Activated CD8-positive, alpha-beta memory T cell treated with anti-CD3 and anti-CD28 coated beads, Interleukin-2, amount 10 ng/mL, durations not matched to agents 7 days and 5 days (primary cell): ENCODE results near the gene TOMM20. TPM values are rescaled to one million over a fixed set of nuclear protein-coding genes. Genes with fewer than 3 reads are reported as not detected.
"Not testable (repeated sequence)": the region's sequence is repeated elsewhere in the genome, so short reads cannot be mapped to it uniquely, and the experiment has no call there.

Experiments
- ATAC-seq: fragments of 150-1000 bp; cut with Tn5 transposase; one replicate; pipeline ENCODE4 v1.10.0; 2021; ENCODE audit warnings: moderate library complexity
- CTCF ChIA-PET: fragments of 350-600 bp; sonication (Branson Sonifier 250); formaldehyde crosslinking; loops from one replicate; lab custom pipeline; 2021; ENCODE audit warnings: antibody characterized with exemption; lab: Charles Lee
- DNase-seq: peaks from one replicate; pipeline ENCODE4 v3.0.0-alpha.2; 2020
- H3K27ac Mint-ChIP-seq: one replicate; pipeline ENCODE4 v1.8.0; 2021; ENCODE audit warnings: mild to moderate bottlenecking, mixed read lengths
- H3K27me3 Mint-ChIP-seq: one replicate; pipeline ENCODE4 v1.8.0; 2021; ENCODE audit warnings: mixed read lengths
- H3K36me3 Mint-ChIP-seq: one replicate; pipeline ENCODE4 v1.8.0; 2021; ENCODE audit warnings: mild to moderate bottlenecking, mixed read lengths
- H3K4me1 Mint-ChIP-seq: one replicate; pipeline ENCODE4 v1.8.0; 2021; ENCODE audit warnings: mixed read lengths
- H3K4me3 Mint-ChIP-seq: one replicate; pipeline ENCODE4 v1.8.0; 2021; ENCODE audit warnings: mild to moderate bottlenecking, moderate library complexity, mixed read lengths
- H3K9me3 Mint-ChIP-seq: one replicate; pipeline ENCODE4 v1.8.0; 2022; ENCODE audit warnings: low read depth, mixed read lengths
- total RNA-seq, 2 experiments: library from RNA; stranded (reverse); gene quantifications; one replicate each; pipeline ENCODE4 v1.2.3, GENCODE V29; 2021

Gene TOMM20
- total RNA-seq, 2 experiments from 2014 or later: 71.1 to 76.7 TPM

DNA sequence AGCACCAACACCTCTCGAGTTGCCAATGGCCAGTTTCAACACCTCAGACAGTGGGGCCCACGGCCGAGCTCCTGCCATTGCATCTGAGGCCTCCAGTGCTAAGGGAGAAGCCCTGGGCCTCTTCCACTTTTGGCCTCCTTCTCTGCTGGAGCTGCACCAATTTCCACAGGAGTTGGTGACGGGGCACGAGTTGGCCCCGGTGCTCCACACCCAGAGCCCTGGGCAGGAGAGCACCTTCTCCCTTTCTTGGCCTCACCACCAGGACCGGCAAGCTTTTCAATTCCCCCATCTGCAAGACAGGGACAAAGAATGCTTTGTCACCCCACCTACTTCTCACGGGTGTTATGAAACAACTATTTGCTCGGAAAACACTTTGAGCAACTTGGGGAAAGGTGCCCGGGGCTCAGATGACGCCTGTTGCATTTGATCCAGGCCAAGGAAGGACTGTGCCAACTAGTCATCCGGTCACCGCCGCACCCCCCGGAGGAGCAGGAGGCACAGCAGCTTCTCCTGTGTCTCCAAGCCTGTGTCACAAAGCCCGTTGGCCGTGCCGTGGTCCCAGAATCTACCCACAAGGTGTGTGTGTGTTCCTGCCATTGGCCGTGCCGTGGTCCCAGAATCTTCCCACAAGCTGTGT lies 55.2 kb downstream of the TOMM20 start:
- Mint-ChIP-seq H3K36me3 (no peaks in the 10 kb centered on the region), H3K4me1 (peaks cover 32% of the 10 kb centered on the region), H3K27me3 (no peaks in the 10 kb centered on the region), H3K27ac (no peak overlapping the region), H3K4me3 (no peak overlapping the region), H3K9me3 (no peaks in the 10 kb centered on the region)
- no peak for ATAC-seq
- DNase-seq: no peak
- CTCF ChIA-PET: interaction anchor here (1.2 to 1.5 kb wide), 2 partner anchors 94 to 574 kb away, joined by 3 to 5 read pairs; no protein-coding TSS in a partner anchor

DNA sequence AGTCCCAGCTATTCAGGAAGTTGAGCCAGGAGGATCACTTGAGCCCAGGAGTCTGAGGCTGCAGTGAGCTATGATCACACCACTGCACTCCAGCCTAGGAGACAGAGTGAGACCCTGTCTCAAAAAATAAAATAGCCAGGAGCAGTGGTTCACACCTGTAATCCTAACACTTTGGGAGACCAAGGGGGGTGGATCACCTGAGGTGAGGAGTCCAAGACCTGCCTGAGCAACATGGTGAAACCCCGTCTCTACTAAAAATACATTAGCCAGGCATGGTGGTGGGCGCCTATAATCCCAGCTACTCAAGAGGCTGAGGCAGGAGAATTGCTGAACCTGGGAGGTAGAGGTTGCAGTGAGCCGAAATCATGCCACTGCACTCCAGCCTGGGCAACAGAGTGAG lies 56.1 kb downstream of the TOMM20 start:
- H3K27ac Mint-ChIP-seq, H3K27me3 Mint-ChIP-seq, H3K36me3 Mint-ChIP-seq, H3K9me3 Mint-ChIP-seq, H3K4me3 Mint-ChIP-seq, ATAC-seq, DNase-seq: not testable (repeated sequence)
- CTCF ChIA-PET: interaction anchor here (1.2 kb wide), 1 partner anchor 573 kb away, joined by 3 read pairs; no protein-coding TSS in a partner anchor
- H3K4me1 Mint-ChIP-seq: peaks cover 35% of the 10 kb centered on the region

DNA sequence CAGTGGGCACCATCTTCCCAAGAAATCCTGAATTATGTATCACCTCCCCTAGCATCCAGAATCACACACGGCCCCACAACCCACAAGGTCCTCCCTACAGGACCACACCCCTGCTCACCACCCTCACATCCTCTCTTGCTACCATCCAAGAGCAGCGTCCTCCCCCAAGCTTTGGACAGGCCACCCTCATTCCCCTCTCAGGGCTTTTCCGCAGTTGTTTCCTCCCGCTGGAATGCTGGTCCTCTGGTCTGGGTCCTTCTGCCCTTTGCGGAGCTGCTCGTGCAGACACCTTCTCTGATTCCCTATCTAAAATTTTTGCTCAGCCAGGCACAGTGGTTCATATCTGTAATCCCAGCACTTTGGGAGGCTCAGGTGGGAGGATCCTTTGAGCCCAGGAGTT lies 56.5 kb downstream of the TOMM20 start:
- Mint-ChIP-seq H3K4me1 (peaks cover 38% of the 10 kb centered on the region), H3K9me3 (no peaks in the 10 kb centered on the region), H3K36me3 (no peaks in the 10 kb centered on the region), H3K4me3 (no peak overlapping the region), H3K27ac (no peak overlapping the region), H3K27me3 (no peaks in the 10 kb centered on the region)
- ATAC-seq (no peak), DNase-seq (no peak)
- CTCF ChIA-PET: no interaction called here

DNA sequence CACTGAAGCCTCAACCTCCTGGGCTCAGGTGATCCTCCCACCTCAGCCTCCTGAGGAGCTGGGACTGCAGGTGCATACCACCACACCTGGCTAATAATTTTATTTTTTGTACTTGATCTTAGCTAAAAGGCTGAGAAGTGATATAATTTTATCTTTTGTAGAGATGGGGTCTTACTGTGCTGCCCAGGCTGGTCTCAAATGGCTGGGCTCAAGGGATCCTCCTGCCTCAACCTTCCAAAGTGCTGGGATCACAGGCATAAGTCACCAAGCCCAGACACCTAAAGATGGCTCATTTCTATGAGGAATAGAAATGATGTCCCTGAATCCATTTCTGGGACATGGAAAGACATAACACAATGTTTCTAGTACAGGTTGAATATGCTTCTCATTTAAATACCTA lies 57.8 kb downstream of the TOMM20 start:
- peaks cover 34% of the 10 kb centered on the region for H3K4me1 Mint-ChIP-seq
- CTCF ChIA-PET: interaction anchor here (1.8 kb wide), 1 partner anchor 55 kb away, joined by 4 read pairs; no protein-coding TSS in a partner anchor
- no peaks in the 10 kb centered on the region for H3K36me3 Mint-ChIP-seq
- ATAC-seq (no peak), DNase-seq (no peak)
- H3K9me3 Mint-ChIP-seq: no peaks in the 10 kb centered on the region
- no peak overlapping the region for H3K4me3 Mint-ChIP-seq
- H3K27ac Mint-ChIP-seq: no peak overlapping the region
- H3K27me3 Mint-ChIP-seq: no peaks in the 10 kb centered on the region

DNA sequence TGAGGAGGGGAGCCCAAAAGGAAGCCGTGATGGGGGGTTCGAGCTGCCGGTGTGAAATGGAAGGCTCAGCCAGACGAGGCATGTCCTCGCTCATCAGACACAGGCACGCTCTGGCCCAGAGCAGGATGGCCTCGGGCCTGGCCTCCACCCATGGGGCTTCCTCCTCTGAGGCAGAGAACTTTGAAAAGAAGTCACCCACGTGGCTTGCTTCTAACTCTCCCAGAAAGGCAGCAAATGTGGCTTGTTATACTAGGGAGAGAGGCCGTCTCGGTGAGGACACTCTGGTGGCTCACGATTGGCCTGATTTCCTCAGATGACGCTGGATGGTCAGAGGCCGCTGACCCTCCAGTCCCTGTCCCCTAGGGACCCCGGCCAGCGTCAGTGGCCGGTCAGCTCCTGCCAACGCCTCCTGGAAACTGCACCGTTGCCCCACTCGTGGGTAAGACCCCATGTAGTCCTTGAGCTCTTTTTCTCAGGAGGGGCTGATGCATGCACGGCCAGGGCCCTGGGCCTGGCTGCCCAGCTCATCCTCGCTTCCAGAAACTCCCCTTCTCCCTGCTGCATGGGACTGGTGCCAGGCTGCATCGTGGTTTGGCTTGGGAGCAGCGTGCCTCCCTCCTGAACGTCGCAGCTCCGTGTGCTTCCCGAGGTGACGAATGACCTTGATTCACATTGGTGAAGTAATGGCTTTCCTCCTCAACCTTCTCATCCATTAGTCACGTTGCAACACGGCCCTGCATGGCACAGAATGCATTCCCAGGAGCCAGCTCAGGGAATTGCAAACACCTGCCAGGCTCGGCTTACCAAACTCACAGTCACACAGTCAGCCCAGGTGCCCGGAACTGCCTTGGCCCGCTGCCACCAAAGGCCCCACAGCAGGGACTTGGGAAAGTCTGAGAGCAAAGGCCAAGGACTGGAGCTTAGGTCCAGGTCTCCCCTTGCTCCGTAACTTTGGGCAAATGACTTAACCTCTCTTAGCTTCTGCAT lies 58.8 kb downstream of the TOMM20 start:
- Mint-ChIP-seq H3K27me3 (no peaks in the 10 kb centered on the region), H3K27ac (no peak overlapping the region), H3K36me3 (no peaks in the 10 kb centered on the region), H3K4me1 (peaks cover 27% of the 10 kb centered on the region), H3K9me3 (no peaks in the 10 kb centered on the region), H3K4me3 (no peak overlapping the region)
- no peak for DNase-seq
- CTCF ChIA-PET: interaction anchor here (1.4 to 1.8 kb wide), 3 partner anchors 9 to 58 kb away, joined by 3 to 4 read pairs (median 3); no protein-coding TSS in a partner anchor
- no peak for ATAC-seq

DNA sequence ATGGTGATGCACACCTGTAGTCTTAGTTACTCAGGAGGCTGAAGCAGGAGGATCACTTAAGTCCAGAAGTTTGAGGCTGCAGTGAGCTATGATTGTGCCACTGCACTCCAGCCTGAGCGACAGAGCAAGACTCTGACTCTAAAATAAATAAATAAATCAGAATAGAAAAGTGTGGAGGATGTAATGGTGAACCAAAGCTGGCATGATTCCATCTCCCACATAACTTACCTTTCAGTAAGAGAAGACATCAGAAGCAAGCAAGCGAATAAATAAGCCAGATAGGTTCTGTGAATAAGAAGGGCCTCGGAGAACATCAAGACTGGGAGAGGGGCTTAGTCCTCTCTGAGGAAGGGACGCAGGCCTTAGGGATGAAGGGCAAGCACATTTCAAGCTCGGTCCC lies 59.5 kb downstream of the TOMM20 start:
- no peak overlapping the region for H3K27ac Mint-ChIP-seq
- no peaks in the 10 kb centered on the region for H3K27me3 Mint-ChIP-seq
- no peak overlapping the region for H3K4me3 Mint-ChIP-seq
- H3K36me3 Mint-ChIP-seq: no peaks in the 10 kb centered on the region
- ATAC-seq (no peak), DNase-seq (no peak)
- CTCF ChIA-PET: interaction anchor here (1.4 to 1.5 kb wide), 2 partner anchors 10 to 57 kb away, joined by 3 read pairs; no protein-coding TSS in a partner anchor
- peaks cover 22% of the 10 kb centered on the region for H3K4me1 Mint-ChIP-seq
- H3K9me3 Mint-ChIP-seq: no peaks in the 10 kb centered on the region

DNA sequence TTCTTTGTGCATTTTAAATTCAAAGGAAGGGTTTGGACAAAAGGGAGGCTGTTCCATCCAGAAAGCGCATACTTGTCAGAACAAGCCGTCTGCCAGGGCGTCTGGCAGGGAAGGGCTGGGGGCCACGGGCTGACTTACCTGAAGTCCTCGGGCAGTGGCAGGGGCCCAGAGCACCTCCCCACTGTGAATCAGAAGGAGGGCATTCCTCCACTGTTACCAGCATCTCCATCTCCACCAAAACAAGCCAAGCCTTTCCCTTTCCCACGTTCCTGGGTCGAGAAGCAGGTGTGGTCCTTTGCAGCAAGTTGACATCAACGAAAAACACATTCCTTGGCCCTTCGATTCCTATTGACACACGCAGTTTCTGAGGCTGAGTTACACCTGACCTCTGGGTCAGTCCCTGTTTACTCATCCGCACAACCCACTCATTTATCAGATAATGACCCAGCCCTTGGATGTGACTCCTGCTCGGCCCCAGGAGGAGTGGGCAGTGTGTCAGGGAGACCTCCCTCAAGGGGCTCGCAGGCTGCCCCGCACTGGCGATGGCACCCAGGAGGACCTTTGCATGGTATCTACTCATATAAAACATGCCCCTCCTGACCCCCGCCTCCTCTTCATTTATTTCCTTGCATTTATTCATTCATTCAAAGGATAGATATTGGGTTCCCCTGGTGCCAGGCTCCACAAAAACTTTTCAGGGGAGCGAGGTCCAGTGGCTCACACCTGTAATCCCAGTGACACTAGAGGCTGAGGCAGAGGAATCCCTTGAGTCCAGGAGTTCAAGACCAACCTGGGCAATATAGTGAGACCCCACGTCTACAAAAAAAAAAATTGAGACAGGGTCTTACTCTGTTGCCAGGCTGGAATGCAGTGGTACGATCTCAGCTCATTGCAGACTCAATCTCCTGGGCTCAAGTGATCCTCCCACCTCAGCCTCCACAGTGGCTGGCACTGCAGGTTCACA lies 60.2 kb downstream of the TOMM20 start:
- no peaks in the 10 kb centered on the region for H3K9me3 Mint-ChIP-seq
- peaks cover 26% of the 10 kb centered on the region for H3K4me1 Mint-ChIP-seq
- CTCF ChIA-PET: no interaction called here
- no peak for ATAC-seq
- no peak overlapping the region for H3K27ac Mint-ChIP-seq
- H3K4me3 Mint-ChIP-seq: no peak overlapping the region
- no peak for DNase-seq
- H3K36me3 Mint-ChIP-seq: no peaks in the 10 kb centered on the region
- no peaks in the 10 kb centered on the region for H3K27me3 Mint-ChIP-seq

DNA sequence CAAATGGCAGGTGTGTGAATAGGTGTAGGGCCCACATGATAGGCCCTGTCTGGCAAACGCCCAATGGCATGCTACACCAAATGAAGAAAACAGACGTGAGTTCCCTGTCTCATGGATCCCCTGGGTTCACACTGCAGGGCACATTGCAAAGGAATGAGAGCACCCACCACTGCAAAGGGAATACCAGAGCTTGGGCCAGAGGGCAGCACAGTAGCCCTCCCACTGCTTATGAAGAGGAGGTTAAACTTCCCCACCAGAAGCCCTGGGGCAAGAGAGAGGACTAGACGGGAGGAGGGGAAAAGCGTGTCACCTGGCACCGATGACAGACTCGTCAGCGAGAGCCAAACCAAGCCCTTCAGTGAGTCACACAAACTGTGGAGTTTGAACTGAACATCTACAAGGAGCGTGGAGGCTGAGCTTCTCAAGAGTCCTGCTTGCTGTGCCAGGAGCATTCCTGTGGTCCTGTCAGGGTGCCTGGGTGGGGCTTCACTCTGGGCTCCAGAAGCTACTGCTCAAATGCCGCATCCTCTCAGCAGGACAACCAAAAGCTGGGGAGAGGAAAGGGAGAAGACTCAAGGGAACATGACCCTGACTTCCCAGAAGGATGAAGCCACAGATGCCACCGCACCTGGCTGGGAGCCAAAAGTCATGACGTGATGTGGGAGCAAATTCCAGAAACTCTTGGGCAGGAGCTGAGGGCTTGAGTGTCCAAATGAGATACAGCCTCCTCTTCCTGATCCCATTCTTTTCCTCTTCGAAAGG lies 61.1 kb downstream of the TOMM20 start:
- Mint-ChIP-seq H3K4me3 (no peak overlapping the region), H3K27ac (no peak overlapping the region), H3K27me3 (no peaks in the 10 kb centered on the region), H3K9me3 (no peaks in the 10 kb centered on the region), H3K36me3 (no peaks in the 10 kb centered on the region), H3K4me1 (peaks cover 32% of the 10 kb centered on the region)
- no peak for DNase-seq
- CTCF ChIA-PET: no interaction called here
- no peak for ATAC-seq

DNA sequence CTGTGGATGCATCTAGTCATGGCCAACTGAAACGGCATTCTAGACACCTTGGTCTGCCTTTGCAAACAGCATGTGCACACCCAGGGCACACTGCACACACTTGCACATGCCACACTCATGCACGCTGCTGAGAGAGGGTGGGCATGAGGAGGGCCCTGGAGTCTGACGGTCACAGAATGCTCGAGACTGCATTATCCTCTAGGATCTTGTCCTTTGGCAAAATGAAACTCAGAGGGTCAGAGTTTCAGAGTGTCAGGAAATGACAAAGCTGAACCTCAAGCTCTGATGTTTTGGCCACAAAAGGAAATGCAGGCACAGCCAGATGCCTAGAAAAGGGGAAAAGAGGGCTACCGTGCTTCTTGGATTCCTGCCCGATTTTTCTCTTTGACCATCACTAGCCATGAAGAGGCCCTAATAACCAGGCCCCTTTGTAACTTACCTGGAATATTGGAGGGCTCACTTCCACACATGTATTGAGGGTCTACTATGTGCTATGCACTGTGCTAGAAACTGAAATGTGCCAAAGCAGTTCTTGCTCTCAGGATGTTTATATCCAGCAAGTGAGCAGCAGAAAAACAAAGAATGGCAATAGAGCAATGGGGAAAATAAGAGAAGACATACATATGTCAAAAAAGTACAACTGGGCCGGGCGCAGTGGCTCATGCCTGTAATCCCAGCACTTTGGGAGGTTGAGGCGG lies 65.4 kb downstream of the TOMM20 start:
- H3K4me1 Mint-ChIP-seq: peaks cover 43% of the 10 kb centered on the region
- H3K27ac Mint-ChIP-seq: peak overlapping the region; percentile 82
- peak; percentile 76 for ATAC-seq
- no peaks in the 10 kb centered on the region for H3K27me3 Mint-ChIP-seq
- no peaks in the 10 kb centered on the region for H3K9me3 Mint-ChIP-seq
- CTCF ChIA-PET: interaction anchor here (0.7 to 2.0 kb wide), 2 partner anchors 15 to 20 kb away, joined by 4 to 5 read pairs; no protein-coding TSS in a partner anchor
- H3K36me3 Mint-ChIP-seq: no peaks in the 10 kb centered on the region
- DNase-seq: peak; percentile 53
- peak overlapping the region; percentile 49 for H3K4me3 Mint-ChIP-seq

DNA sequence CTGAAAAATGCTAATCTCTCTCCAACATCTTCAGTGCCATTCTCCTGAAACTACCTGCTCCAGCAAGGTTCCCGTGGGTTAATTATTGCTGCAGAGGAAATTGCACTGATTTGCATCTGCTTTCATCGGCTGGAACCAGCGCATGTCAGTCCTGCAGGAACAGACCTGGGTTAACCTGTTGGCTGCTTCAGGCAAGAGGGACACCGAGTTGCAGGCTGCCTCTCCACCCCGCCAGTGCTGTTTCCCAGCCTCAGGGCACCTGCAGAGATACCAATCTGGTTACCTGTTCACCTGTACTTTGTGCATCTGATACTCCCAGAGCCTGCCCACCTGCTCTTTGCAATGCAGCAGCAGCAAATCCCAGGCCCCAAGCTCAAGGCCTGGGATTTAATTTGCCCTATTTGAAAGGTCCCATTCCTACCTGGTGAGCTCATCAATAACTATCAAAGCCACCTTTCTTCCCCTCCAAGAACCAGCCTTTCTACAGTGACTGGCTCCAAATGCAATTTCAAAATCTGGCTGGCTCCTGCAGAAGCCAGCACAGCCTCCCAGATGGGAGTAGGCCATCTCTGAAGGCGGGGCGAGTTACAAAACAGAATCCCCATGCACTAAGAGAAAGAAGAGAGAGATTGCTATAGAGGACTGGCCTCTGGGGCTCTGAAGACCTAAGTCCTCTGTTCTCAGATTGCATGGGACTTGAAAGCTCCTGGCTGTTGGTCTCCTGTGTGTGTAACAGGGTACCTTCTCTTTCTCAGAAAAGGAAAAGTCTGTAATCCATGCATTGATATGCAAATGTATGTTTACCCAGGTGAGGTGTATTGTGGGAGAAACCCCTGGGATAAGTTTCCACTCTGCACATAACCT lies 67.8 kb downstream of the TOMM20 start:
- H3K9me3 Mint-ChIP-seq: peaks cover 2% of the 10 kb centered on the region
- no peaks in the 10 kb centered on the region for H3K27me3 Mint-ChIP-seq
- CTCF ChIA-PET: interaction anchor here (1.5 kb wide), 1 partner anchor 73 kb away, joined by 3 read pairs; no protein-coding TSS in a partner anchor
- H3K4me1 Mint-ChIP-seq: peaks cover 41% of the 10 kb centered on the region
- no peak for ATAC-seq
- no peak for DNase-seq
- no peaks in the 10 kb centered on the region for H3K36me3 Mint-ChIP-seq
- no peak overlapping the region for H3K4me3 Mint-ChIP-seq
- no peak overlapping the region for H3K27ac Mint-ChIP-seq
